ENCODE data around the gene LIN7A. TPM values are rescaled to one million over a fixed set of nuclear protein-coding genes. Genes with fewer than 3 reads are reported as not detected.

Gene LIN7A
- total RNA-seq, 1 donor from 2014 or later: 0.51 TPM

DNA sequence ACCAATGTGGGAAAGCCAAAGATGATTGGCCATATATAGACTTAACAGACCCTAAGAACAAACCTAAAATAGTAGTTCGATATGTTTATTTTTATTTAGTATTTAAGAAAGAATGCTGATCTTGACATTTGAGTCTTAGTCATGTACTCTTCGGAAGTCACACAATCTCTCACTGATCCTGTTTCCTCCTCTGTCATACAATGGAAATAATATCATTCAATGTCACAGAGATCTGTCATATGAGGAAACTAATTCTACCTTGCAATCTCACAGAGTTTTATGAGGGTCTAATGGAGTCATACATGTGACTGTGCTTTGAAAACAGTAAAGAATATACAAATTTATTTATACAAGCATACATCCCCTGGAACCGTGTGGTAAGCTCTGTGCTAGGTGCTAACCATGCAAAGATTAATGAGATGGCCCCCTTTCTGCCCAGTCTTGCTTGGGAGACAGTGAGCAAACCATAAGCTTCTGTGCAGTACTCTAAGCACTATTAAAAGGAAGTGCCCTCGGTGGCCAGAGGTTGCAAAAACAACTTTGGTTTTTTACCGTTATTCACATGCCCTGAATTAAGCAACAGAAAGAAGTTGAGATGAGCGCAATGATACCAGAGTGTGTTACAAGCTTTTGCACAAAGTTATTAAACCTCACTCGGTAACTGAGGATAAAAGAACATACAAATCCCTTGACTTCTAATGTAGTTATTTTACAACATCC, 1.7 kb upstream of the LIN7A start:
- no peak for DNase-seq

GRCh38 chr12:80938397-80938796, 663 bp upstream of the LIN7A start:
- DNase-seq: no peak
- H3K9me3 Mint-ChIP-seq: peaks cover 4% of the 10 kb centered on the region
- intact Hi-C loops (cut with micrococcal nuclease): no loop called here
- peaks cover 33% of the 10 kb centered on the region for H3K27me3 Mint-ChIP-seq
- H3K4me1 Mint-ChIP-seq: peaks cover 6% of the 10 kb centered on the region
- no peak overlapping the region for H3K27ac Mint-ChIP-seq
- no peaks in the 10 kb centered on the region for H3K36me3 Mint-ChIP-seq (ENCODE audit: low read depth)
- no peak overlapping the region for H3K4me3 Mint-ChIP-seq

More for the DNA sequence above, 1.7 kb upstream of the LIN7A start:
- Mint-ChIP-seq H3K4me3 (no peak overlapping the region), H3K4me1 (peaks cover 6% of the 10 kb centered on the region), H3K27me3 (peaks cover 32% of the 10 kb centered on the region), H3K36me3 (ENCODE audit: low read depth) (no peaks in the 10 kb centered on the region), H3K9me3 (peaks cover 4% of the 10 kb centered on the region), H3K27ac (no peak overlapping the region)
- intact Hi-C loops (cut with micrococcal nuclease): no loop called here

- peak; percentile 54 for DNase-seq
- no peaks in the 10 kb centered on the region for H3K36me3 Mint-ChIP-seq (ENCODE audit: low read depth)
- peaks cover 6% of the 10 kb centered on the region for H3K4me1 Mint-ChIP-seq
- H3K27ac Mint-ChIP-seq: no peak overlapping the region
- intact Hi-C loops (cut with micrococcal nuclease): no loop called here
- peaks cover 4% of the 10 kb centered on the region for H3K9me3 Mint-ChIP-seq
- peak overlapping the region; percentile 55 for H3K4me3 Mint-ChIP-seq
- H3K27me3 Mint-ChIP-seq: peaks cover 33% of the 10 kb centered on the region
These were observed 918 bp downstream of the LIN7A start for GRCh38 chr12:80936642-80937390.

- H3K9me3 Mint-ChIP-seq: peaks cover 4% of the 10 kb centered on the region
These were observed 1.4 kb downstream of the LIN7A start for GRCh38 chr12:80936353-80936641.

DNA sequence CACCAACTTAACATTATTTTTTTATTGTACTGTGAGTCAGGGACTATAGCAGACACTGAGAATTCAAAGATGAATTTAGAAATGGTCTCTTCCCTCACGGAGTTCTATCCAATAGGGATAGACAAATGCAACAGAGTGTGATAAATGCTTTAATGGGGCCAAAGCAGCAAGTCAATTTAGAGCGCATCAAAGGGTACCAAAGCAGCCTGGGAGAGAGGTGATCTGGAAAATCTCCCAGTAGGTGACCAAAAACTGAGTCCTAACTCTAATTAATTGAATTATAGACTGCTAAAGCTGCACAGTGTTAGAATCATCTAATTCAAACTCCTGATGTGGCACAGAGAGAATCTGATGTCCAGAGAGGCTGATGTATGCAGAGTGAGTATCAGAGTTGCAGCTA, 2.6 kb downstream of the LIN7A start:
- DNase-seq: no peak
- intact Hi-C loops (cut with micrococcal nuclease): no loop called here
- H3K4me3 Mint-ChIP-seq: no peak overlapping the region
- H3K9me3 Mint-ChIP-seq: peaks cover 4% of the 10 kb centered on the region
- H3K36me3 Mint-ChIP-seq (ENCODE audit: low read depth): no peaks in the 10 kb centered on the region
- peaks cover 33% of the 10 kb centered on the region for H3K27me3 Mint-ChIP-seq
- no peak overlapping the region for H3K27ac Mint-ChIP-seq
- peaks cover 6% of the 10 kb centered on the region for H3K4me1 Mint-ChIP-seq

More at GRCh38 chr12:80936353-80936641, 1.4 kb downstream of the LIN7A start:
- Mint-ChIP-seq H3K36me3 (ENCODE audit: low read depth) (no peaks in the 10 kb centered on the region), H3K4me3 (peak overlapping the region; percentile 55), H3K4me1 (peaks cover 6% of the 10 kb centered on the region), H3K27ac (no peak overlapping the region), H3K27me3 (peaks cover 33% of the 10 kb centered on the region)
- intact Hi-C loops (cut with micrococcal nuclease): no loop called here
- no peak for DNase-seq

DNA sequence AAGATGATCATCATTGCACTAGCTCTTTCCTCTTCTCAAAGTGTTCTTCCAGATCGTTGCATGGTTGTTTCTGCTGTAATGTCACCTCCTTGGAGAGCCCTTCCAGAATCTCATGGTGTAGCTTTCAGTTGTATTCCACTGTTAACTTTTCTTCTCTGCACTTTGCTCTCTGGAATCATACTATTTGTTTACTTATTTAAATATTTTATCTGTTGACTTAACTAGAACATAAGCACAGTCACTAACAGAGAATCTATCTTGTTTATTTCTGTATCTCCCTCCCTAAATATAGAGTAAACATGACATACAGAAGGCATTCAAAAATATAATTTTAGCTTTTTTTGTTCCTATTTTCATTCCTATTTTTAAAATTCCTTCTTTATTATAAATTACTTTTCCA, 11.8 kb downstream of the LIN7A start:
- Mint-ChIP-seq H3K4me3 (no peak overlapping the region), H3K27me3 (no peaks in the 10 kb centered on the region), H3K9me3 (no peaks in the 10 kb centered on the region), H3K27ac (no peak overlapping the region), H3K4me1 (no peaks in the 10 kb centered on the region), H3K36me3 (ENCODE audit: low read depth) (no peaks in the 10 kb centered on the region)
- intact Hi-C loops (cut with micrococcal nuclease): no loop called here
- no peak for DNase-seq

- intact Hi-C loops (cut with micrococcal nuclease): no loop called here
- Mint-ChIP-seq H3K4me1 (no peaks in the 10 kb centered on the region), H3K4me3 (no peak overlapping the region), H3K27ac (no peak overlapping the region), H3K9me3 (no peaks in the 10 kb centered on the region), H3K36me3 (ENCODE audit: low read depth) (no peaks in the 10 kb centered on the region), H3K27me3 (no peaks in the 10 kb centered on the region)
- no peak for DNase-seq
These were observed 12.5 kb downstream of the LIN7A start for GRCh38 chr12:80925237-80925636.

GRCh38 chr12:80924437-80924836, 13.3 kb downstream of the LIN7A start:
- Mint-ChIP-seq H3K27me3 (no peaks in the 10 kb centered on the region), H3K36me3 (ENCODE audit: low read depth) (no peaks in the 10 kb centered on the region), H3K9me3 (no peaks in the 10 kb centered on the region), H3K4me3 (no peak overlapping the region), H3K27ac (no peak overlapping the region), H3K4me1 (no peaks in the 10 kb centered on the region)
- intact Hi-C loops (cut with micrococcal nuclease): no loop called here
- DNase-seq: no peak

DNA sequence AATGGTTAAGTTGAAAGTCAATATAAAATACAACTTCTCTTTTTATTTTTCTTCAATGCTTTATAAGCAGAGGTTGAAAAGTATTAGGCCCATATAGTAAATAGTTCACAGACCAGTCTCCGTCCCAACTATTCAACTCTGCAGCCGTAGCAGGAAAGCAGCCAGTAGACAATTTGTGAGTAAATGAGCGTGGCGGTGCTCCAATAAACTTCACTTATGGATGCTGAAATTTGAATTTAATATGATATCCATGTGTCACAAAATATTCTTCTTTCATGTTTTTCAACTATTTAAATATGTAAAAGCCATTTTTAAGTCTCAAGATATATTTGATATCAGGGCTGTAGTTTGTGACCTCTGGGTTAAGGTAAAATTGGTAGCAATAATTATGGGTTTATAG, 17.7 kb downstream of the LIN7A start:
- intact Hi-C loops (cut with micrococcal nuclease): no loop called here
- DNase-seq: no peak
- Mint-ChIP-seq H3K27ac (no peak overlapping the region), H3K27me3 (no peaks in the 10 kb centered on the region), H3K4me1 (no peaks in the 10 kb centered on the region), H3K9me3 (no peaks in the 10 kb centered on the region), H3K36me3 (ENCODE audit: low read depth) (no peaks in the 10 kb centered on the region), H3K4me3 (no peak overlapping the region)

GRCh38 chr12:80917651-80918050, 20.1 kb downstream of the LIN7A start:
- Mint-ChIP-seq H3K4me3 (no peak overlapping the region), H3K4me1 (no peaks in the 10 kb centered on the region), H3K27ac (no peak overlapping the region), H3K9me3 (no peaks in the 10 kb centered on the region), H3K36me3 (ENCODE audit: low read depth) (no peaks in the 10 kb centered on the region), H3K27me3 (no peaks in the 10 kb centered on the region)
- no peak for DNase-seq
- intact Hi-C loops (cut with micrococcal nuclease): no loop called here

DNA sequence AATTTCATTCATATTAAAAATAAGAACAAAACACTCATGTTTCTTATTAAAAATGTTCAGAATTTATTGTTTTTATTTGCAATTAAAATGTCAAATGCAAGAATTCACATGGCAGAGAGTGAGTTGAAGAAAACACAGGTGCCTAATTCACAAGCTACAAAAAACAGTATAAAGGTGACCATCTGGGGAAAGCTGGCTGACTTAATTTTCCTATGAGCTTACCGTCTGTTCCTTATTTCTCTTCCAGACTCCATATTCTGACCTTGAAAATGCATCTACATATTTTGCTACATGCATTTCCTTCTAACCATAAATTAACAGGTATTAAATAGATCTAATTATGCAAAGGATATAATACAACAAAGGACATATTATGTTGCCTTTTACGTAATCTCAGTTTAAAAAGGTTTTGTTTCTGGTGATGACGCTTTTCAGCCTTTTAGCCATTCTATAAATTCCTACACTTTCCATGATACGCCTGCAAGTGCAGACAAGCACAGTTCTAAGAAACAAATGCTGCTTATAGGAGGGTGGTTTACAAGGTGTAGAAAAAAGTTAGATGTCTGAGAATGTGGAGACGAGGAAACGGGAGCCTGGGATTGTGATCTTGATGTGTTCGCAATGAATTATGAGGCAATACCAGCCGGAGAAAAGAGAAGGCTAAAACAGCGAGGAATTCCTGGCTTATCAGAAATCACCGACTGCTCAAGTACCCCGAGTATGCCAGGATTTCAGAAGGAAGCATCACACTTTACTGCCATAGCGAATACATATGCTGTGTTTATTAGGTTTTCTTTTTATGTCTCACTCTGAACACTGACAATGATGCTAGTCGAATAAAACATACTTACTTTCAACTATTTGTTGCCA, 24.6 kb downstream of the LIN7A start:
- no peaks in the 10 kb centered on the region for H3K9me3 Mint-ChIP-seq
- no peaks in the 10 kb centered on the region for H3K4me1 Mint-ChIP-seq
- H3K4me3 Mint-ChIP-seq: no peak overlapping the region
- H3K27ac Mint-ChIP-seq: no peak overlapping the region
- intact Hi-C loops (cut with micrococcal nuclease): no loop called here
- DNase-seq: no peak
- H3K36me3 Mint-ChIP-seq (ENCODE audit: low read depth): no peaks in the 10 kb centered on the region
- H3K27me3 Mint-ChIP-seq: no peaks in the 10 kb centered on the region

DNA sequence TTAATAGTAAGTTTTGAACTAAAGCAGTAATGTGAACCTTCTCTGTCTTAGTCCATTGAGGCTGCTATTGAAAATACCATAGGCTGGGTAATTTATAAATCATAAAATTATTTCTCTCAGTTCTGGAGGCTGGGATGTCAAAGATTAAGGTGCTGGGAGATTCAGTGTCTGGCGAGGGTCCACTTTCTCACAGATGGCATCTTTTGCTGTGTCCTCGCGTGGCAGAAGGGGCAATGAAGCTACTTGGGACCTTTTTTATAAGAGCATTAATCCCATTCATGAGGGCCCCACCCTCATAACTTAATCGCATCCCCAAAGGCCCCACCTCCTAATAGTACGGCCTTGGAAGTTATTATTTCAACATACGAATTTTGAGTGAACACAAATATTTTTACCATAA, 28.4 kb downstream of the LIN7A start:
- no peaks in the 10 kb centered on the region for H3K27me3 Mint-ChIP-seq
- H3K36me3 Mint-ChIP-seq (ENCODE audit: low read depth): no peaks in the 10 kb centered on the region
- H3K4me1 Mint-ChIP-seq: no peaks in the 10 kb centered on the region
- H3K27ac Mint-ChIP-seq: no peak overlapping the region
- DNase-seq: no peak
- H3K4me3 Mint-ChIP-seq: no peak overlapping the region
- intact Hi-C loops (cut with micrococcal nuclease): no loop called here
- H3K9me3 Mint-ChIP-seq: no peaks in the 10 kb centered on the region

GRCh38 chr12:80902711-80903110, 35.0 kb downstream of the LIN7A start:
- Mint-ChIP-seq H3K4me1 (no peaks in the 10 kb centered on the region), H3K36me3 (ENCODE audit: low read depth) (no peaks in the 10 kb centered on the region), H3K27me3 (no peaks in the 10 kb centered on the region), H3K4me3 (no peak overlapping the region), H3K27ac (no peak overlapping the region), H3K9me3 (no peaks in the 10 kb centered on the region)
- intact Hi-C loops (cut with micrococcal nuclease): no loop called here
- no peak for DNase-seq

GRCh38 chr12:80901661-80902060, 36.1 kb downstream of the LIN7A start:
- Mint-ChIP-seq H3K4me1 (no peaks in the 10 kb centered on the region), H3K27ac (no peak overlapping the region), H3K27me3 (no peaks in the 10 kb centered on the region), H3K9me3 (no peaks in the 10 kb centered on the region), H3K4me3 (no peak overlapping the region), H3K36me3 (ENCODE audit: low read depth) (no peaks in the 10 kb centered on the region)
- intact Hi-C loops (cut with micrococcal nuclease): no loop called here
- no peak for DNase-seq

Measured in activated CD4-positive, alpha-beta T cell treated with anti-CD3 and anti-CD28 coated beads, Interleukin-2, amount 10 ng/mL, durations not matched to agents 24 days and 14 days (primary cell).